ENCODE measurements around the gene MLNR.
A peak's percentile ranks its signal among the peaks of the same experiment; 100 is the strongest.

Gene MLNR

GRCh38 chr13:49219647-49220035, 497 bp upstream of the MLNR start:
- TF ChIP-seq, protein P1, sequence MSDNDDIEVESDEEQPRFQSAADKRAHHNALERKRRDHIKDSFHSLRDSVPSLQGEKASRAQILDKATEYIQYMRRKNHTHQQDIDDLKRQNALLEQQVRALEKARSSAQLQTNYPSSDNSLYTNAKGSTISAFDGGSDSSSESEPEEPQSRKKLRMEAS (IDR thresholded peaks at IDR 0.05; ENCODE audit: low read depth, low read length), result no peak
- TF ChIP-seq MYC (IDR thresholded peaks at IDR 0.05; ENCODE audit: low read depth, low read length) (no peak), CTCF (IDR thresholded peaks at IDR 0.05; ENCODE audit: low read depth, low read length) (no peak), POLR2A (IDR thresholded peaks at IDR 0.05; ENCODE audit: extremely low read depth, insufficient read length) (no peak)
- H3K4me3 ChIP-seq (ENCODE audit: low read depth, low read length), result no peak overlapping the region
- DNase-seq (ENCODE audit: low read depth), result no peak

- no peak overlapping the region for H3K4me3 ChIP-seq (ENCODE audit: low read depth, low read length)
- DNase-seq (ENCODE audit: low read depth), result no peak
- no peak for TF ChIP-seq POLR2A (IDR thresholded peaks at IDR 0.05; ENCODE audit: extremely low read depth, insufficient read length)
- TF ChIP-seq MYC (IDR thresholded peaks at IDR 0.05; ENCODE audit: low read depth, low read length), result no peak
- TF ChIP-seq, protein P1 (IDR thresholded peaks at IDR 0.05; ENCODE audit: low read depth, low read length), result no peak
- no peak for TF ChIP-seq CTCF (IDR thresholded peaks at IDR 0.05; ENCODE audit: low read depth, low read length)
These were observed 885 bp downstream of the MLNR start for GRCh38 chr13:49220856-49221589.

DNA sequence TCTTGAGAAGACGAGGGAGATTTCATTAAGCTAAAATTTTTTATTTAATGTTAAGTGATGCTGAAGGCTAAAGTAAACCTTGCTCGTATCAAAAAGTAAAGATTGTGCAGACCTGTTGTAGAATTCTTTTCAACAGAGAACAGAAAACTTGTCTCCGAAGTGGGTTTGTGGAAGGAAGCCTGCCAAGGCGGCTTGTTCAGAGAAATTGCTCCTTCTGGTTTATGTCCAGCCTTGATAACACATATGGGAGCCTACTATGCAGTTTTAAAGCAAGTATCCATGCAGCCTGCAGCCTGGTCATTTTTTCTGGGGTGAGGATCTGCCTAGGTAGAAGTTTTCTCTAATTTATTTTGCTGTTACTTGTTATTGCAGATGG, 1.4 kb downstream of the MLNR start:
- DNase-seq (ENCODE audit: low read depth), result no peak
- no peak overlapping the region for H3K4me3 ChIP-seq (ENCODE audit: low read depth, low read length)
- TF ChIP-seq CTCF (IDR thresholded peaks at IDR 0.05; ENCODE audit: low read depth, low read length) (no peak), MYC (IDR thresholded peaks at IDR 0.05; ENCODE audit: low read depth, low read length) (no peak)
- TF ChIP-seq, protein P1 (IDR thresholded peaks at IDR 0.05; ENCODE audit: low read depth, low read length), result no peak

DNA sequence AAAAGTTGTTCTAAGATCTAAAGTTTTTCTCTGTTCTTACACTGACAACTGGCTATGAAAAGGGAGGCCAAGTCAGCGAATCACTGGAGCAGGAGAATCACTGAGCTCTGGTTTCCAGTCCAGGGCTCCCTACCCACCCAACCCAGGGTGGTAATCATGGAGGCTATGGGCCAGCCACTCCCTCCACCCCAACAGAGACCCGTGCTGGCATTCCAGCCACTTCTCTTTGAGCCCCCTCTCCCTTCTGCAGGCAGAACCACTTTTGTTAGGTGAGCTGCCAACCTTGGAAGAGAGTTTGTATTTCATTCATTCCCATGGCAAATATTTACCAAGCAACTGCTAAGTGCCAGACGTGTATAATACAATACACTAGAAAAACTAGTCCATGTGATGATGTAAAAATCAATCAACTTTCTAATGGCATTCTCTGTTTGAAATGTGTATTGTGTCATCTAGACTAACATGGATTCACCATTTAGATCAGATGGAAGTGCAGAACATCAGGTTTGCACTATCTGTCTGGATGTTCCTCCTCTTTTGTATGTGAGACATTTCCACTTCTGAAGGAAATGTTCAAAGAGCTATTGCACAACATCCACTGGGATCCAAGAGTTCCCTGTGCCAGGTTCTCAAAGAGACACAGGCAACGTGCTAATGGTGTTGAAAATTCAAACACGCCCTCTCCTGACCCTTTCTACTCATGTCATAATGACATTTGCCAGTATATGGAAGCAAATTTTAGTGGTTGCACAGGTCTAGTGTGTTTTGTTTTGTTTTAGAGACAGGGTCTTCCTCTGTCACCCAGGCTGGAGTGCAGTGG, 5.3 kb downstream of the MLNR start:
- DNase-seq (ENCODE audit: low read depth), result peak; percentile 29
- H3K4me3 ChIP-seq (ENCODE audit: low read depth, low read length), result no peak overlapping the region
- TF ChIP-seq MYC (IDR thresholded peaks at IDR 0.05; ENCODE audit: low read depth, low read length) (no peak), POLR2A (IDR thresholded peaks at IDR 0.05; ENCODE audit: extremely low read depth, insufficient read length) (no peak), CTCF (IDR thresholded peaks at IDR 0.05; ENCODE audit: low read depth, low read length) (no peak)
- TF ChIP-seq, protein P1 (IDR thresholded peaks at IDR 0.05; ENCODE audit: low read depth, low read length), result no peak

GRCh38 chr13:49226613-49227012, 6.5 kb downstream of the MLNR start:
- H3K4me3 ChIP-seq (ENCODE audit: low read depth, low read length), result no peak overlapping the region
- no peak for TF ChIP-seq CTCF (IDR thresholded peaks at IDR 0.05; ENCODE audit: low read depth, low read length)
- no peak for TF ChIP-seq MYC (IDR thresholded peaks at IDR 0.05; ENCODE audit: low read depth, low read length)
- TF ChIP-seq, protein P1 (IDR thresholded peaks at IDR 0.05; ENCODE audit: low read depth, low read length), result no peak

More at GRCh38 chr13:49226613-49227012, 6.5 kb downstream of the MLNR start:
- no peak for DNase-seq (ENCODE audit: low read depth)

All from NB4 (cell line).